SH-SY5Y (cell line): Measurements from ENCODE around the gene DNPEP.

Source experiments
- GATA2 ChIP-seq: IDR thresholded peaks from 2 replicates; pipeline ENCODE4 v1.6.1; 2011; ENCODE audit warnings: mild to moderate bottlenecking, low read depth, low read length
- GATA3 ChIP-seq: IDR thresholded peaks from 2 replicates; pipeline ENCODE4 v1.6.1; 2011; ENCODE audit warnings: low read depth, mild to moderate bottlenecking, low read length, moderate library complexity

DNPEP gene

GRCh38 chr2:219409619-219410018 lies 21.9 kb upstream of the DNPEP start:
- TF ChIP-seq GATA2 (no peak), GATA3 (no peak)

- TF ChIP-seq GATA2 (no peak), GATA3 (no peak)
Measured at GRCh38 chr2:219408631-219409030, 20.9 kb upstream of the DNPEP start.

- no peak for TF ChIP-seq GATA2
- TF ChIP-seq GATA3, result no peak
Measured at GRCh38 chr2:219408204-219408603, 20.5 kb upstream of the DNPEP start.

GRCh38 chr2:219406861-219407230 lies 19.1 kb upstream of the DNPEP start:
- TF ChIP-seq GATA3 (no peak), GATA2 (no peak)

- TF ChIP-seq GATA2 (no peak), GATA3 (no peak)
Measured at GRCh38 chr2:219405958-219406860, 18.5 kb upstream of the DNPEP start.

- TF ChIP-seq GATA2 (no peak), GATA3 (no peak)
Measured at GRCh38 chr2:219405451-219405850, 17.7 kb upstream of the DNPEP start.

GRCh38 chr2:219404954-219405353 lies 17.2 kb upstream of the DNPEP start:
- TF ChIP-seq GATA3 (no peak), GATA2 (no peak)

- TF ChIP-seq GATA2 (no peak), GATA3 (no peak)
Measured at GRCh38 chr2:219404291-219404910, 16.7 kb upstream of the DNPEP start.

- TF ChIP-seq GATA3 (no peak), GATA2 (no peak)
Measured at GRCh38 chr2:219403861-219404260, 16.1 kb upstream of the DNPEP start.

GRCh38 chr2:219402665-219403515 lies 15.2 kb upstream of the DNPEP start:
- TF ChIP-seq GATA3, result no peak
- no peak for TF ChIP-seq GATA2

- TF ChIP-seq GATA2, result no peak
- no peak for TF ChIP-seq GATA3
Measured at GRCh38 chr2:219401606-219402005, 13.9 kb upstream of the DNPEP start.

- TF ChIP-seq GATA3, result no peak
Measured at GRCh38 chr2:219400562-219400961, 12.8 kb upstream of the DNPEP start.

- no peak for TF ChIP-seq GATA3
- TF ChIP-seq GATA2, result no peak
Measured at GRCh38 chr2:219399716-219400478, 12.2 kb upstream of the DNPEP start.

GRCh38 chr2:219398721-219399363 lies 11.1 kb upstream of the DNPEP start:
- no peak for TF ChIP-seq GATA2
- no peak for TF ChIP-seq GATA3
